Colonic mucosa (tissue), 4 donors: ENCODE data around the gene SCART1. TPM values are rescaled to one million over a fixed set of nuclear protein-coding genes. Genes with fewer than 3 reads are reported as not detected.
"Not testable (repeated sequence)": the region's sequence is repeated elsewhere in the genome, so short reads cannot be mapped to it uniquely, and the experiment has no call there.

ENCODE experiments used
- DNase-seq: peaks from one replicate; pipeline ENCODE4 v3.0.0-alpha.2; 2020
- H3K27ac ChIP-seq: fragments of 200-600 bp; one replicate; pipeline ENCODE4 v1.8.0; 2021
- H3K27me3 ChIP-seq: fragments of 200-600 bp; one replicate; pipeline ENCODE4 v1.8.0; 2021
- H3K36me3 ChIP-seq: fragments of 200-600 bp; one replicate; pipeline ENCODE4 v1.8.0; 2021
- H3K4me1 ChIP-seq: fragments of 200-600 bp; one replicate; pipeline ENCODE4 v1.8.0; 2021; ENCODE audit warnings: mild to moderate bottlenecking
- H3K4me3 ChIP-seq: fragments of 200-600 bp; one replicate; pipeline ENCODE4 v1.8.0; 2021
- H3K9ac ChIP-seq, 2 donors: one replicate each; pipeline ENCODE4 v1.7.0; 2013; ENCODE audit warnings: control low read depth in 2 of 2, low read depth in 2 of 2, low read length in 2 of 2
- H3K9me3 ChIP-seq: fragments of 200-600 bp; one replicate; pipeline ENCODE4 v1.8.0; 2021
- CTCF ChIP-seq: fragments of 200-600 bp; IDR thresholded peaks from one replicate; pipeline ENCODE4 v1.8.0; 2022; ENCODE audit warnings: antibody characterized with exemption, mild to moderate bottlenecking
- intact Hi-C: fragments of 100-400 bp; cut with DNase I; formaldehyde crosslinking; loops from one replicate; pipeline ENCODE4 v1.14.1; 2022
- total RNA-seq, 2 donors: library from RNA; stranded (reverse); fragmentation: NEBNext Ultra II Directional in 1 of 2; extraction: Animal tissue kit (Norgen Biotek cat#: 25700) in 1 of 2; gene quantifications; one replicate each; pipeline ENCODE4 v1.2.1, GENCODE V29; 2021
- donor health status: healthy.
- donor health status: DM: no; HTN: no; CAD: no.
- donor health status: DM: no; HTN: no; CAD: no.

Gene SCART1
- 1 to 10 TPM; 1.3 to 1.6 TPM for total RNA-seq

- no peak for TF ChIP-seq CTCF
- Histone ChIP-seq H3K9ac (no peak within 1 kb of the TSS), H3K27ac (no peak within 1 kb of the TSS), H3K27me3 (no peaks in the 10 kb centered on the region), H3K4me3 (no peak within 1 kb of the TSS), H3K9me3 (no peaks in the 10 kb centered on the region), H3K36me3 (no peaks in the 10 kb centered on the region), H3K4me1 (no peaks in the 10 kb centered on the region)
- DNase-seq: no peak
- intact Hi-C loops: no loop called here
These were observed at the start of gene SCART1 for GRCh38 chr10:133453516-133454203. Gene SCART1 (plus strand): TSS chr10:133453945. CDS start chr10:133453998, 53 bp downstream.

- H3K27me3 ChIP-seq: no peaks in the 10 kb centered on the region
- no peak overlapping the region for H3K27ac ChIP-seq
- H3K9me3 ChIP-seq: no peaks in the 10 kb centered on the region
- TF ChIP-seq CTCF: no peak
- H3K9ac ChIP-seq: no peak overlapping the region
- no peak for DNase-seq
- H3K36me3 ChIP-seq: peaks cover under 1% of the 10 kb centered on the region
- intact Hi-C loops: no loop called here
- no peak overlapping the region for H3K4me3 ChIP-seq
- no peaks in the 10 kb centered on the region for H3K4me1 ChIP-seq
These were observed 48.5 kb upstream of the SCART1 start for GRCh38 chr10:133405272-133405671.

GRCh38 chr10:133405844-133406527 is 47.8 kb upstream of the SCART1 start:
- H3K9ac ChIP-seq: no peak overlapping the region
- TF ChIP-seq CTCF: no peak
- no peaks in the 10 kb centered on the region for H3K4me1 ChIP-seq
- no peak for DNase-seq
- H3K9me3 ChIP-seq: peaks cover under 1% of the 10 kb centered on the region
- peaks cover 5% of the 10 kb centered on the region for H3K36me3 ChIP-seq
- H3K27me3 ChIP-seq: no peaks in the 10 kb centered on the region
- no peak overlapping the region for H3K4me3 ChIP-seq
- intact Hi-C loops: no loop called here
- no peak overlapping the region for H3K27ac ChIP-seq

- H3K27ac ChIP-seq: no peak overlapping the region
- no peak overlapping the region for H3K9ac ChIP-seq
- TF ChIP-seq CTCF: no peak
- peaks cover 6% of the 10 kb centered on the region for H3K9me3 ChIP-seq
- H3K36me3 ChIP-seq: peaks cover 13% of the 10 kb centered on the region
- intact Hi-C loops: no loop called here
- H3K4me3 ChIP-seq: no peak overlapping the region
- DNase-seq: no peak
- H3K4me1 ChIP-seq: no peaks in the 10 kb centered on the region
- H3K27me3 ChIP-seq: no peaks in the 10 kb centered on the region
These were observed 42.0 kb upstream of the SCART1 start for GRCh38 chr10:133411523-133412380.

GRCh38 chr10:133412381-133412711 is 41.4 kb upstream of the SCART1 start:
- Histone ChIP-seq H3K27ac (no peak overlapping the region), H3K36me3 (peaks cover 13% of the 10 kb centered on the region)

GRCh38 chr10:133414401-133414800 is 39.3 kb upstream of the SCART1 start:
- H3K9ac ChIP-seq, H3K27me3 ChIP-seq, intact Hi-C loops, DNase-seq, H3K4me3 ChIP-seq, H3K27ac ChIP-seq, H3K4me1 ChIP-seq, H3K9me3 ChIP-seq: not testable (repeated sequence)
- H3K36me3 ChIP-seq: peaks cover 13% of the 10 kb centered on the region

More at GRCh38 chr10:133412381-133412711, 41.4 kb upstream of the SCART1 start:
- Histone ChIP-seq H3K9ac (no peak overlapping the region), H3K4me1 (no peaks in the 10 kb centered on the region), H3K9me3 (peaks cover 6% of the 10 kb centered on the region), H3K4me3 (no peak overlapping the region), H3K27me3 (no peaks in the 10 kb centered on the region)
- no peak for DNase-seq
- no peak for TF ChIP-seq CTCF
- intact Hi-C loops: no loop called here
